Measurements from ENCODE around the gene TBC1D23.
"Not testable (repeated sequence)": the region's sequence is repeated elsewhere in the genome, so short reads cannot be mapped to it uniquely, and the experiment has no call there.

Gene TBC1D23

DNA sequence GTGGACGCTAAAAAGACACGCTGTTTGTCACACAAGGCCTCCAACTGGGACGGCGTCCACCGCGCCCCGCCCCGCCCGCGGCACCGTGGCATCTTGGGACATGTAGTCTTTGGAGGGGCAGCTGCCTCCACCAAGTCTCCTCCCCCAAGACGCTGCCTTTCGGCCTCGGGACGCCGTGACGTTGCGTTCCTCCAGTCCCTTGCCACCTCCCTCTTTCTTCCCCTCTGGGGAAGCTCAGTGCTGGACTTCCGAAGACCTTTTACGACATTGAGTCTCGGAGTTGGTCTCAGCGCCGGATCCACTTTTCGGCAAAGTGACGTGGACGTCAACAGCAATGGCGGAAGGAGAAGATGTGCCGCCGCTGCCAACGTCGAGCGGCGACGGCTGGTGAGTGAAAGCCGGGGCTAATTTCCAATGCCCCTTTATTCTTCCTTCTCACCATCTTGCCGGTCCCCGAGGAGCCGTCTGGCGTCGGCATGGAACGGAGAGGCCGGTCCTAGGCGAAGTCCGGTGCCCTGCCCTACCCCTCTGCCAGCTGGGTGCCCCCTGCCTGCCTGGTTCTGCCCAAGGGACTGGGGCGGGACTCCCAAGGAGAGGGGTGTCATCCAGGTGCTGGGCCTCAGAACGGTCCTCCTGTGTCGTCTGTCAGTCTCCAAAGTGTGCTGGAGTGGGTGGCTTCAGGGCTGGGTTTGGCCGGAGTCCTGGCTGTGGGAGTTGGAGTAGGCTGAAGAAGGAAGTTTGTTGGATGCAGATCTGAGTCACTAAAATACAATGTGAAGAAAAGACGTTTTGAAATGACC lies at the start of gene TBC1D23:
TBC1D23 (plus strand) TSS at position 308 of the 800 bp plus-strand sequence; CDS start at position 335, 27 bp downstream.
- FAIRE-seq: peak; percentile 99

- no peak for FAIRE-seq
These were observed 46.8 kb upstream of the TBC1D23 start for GRCh38 chr3:100213891-100214573.

GRCh38 chr3:100214574-100214964 lies 46.2 kb upstream of the TBC1D23 start:
- no peak for FAIRE-seq

DNA sequence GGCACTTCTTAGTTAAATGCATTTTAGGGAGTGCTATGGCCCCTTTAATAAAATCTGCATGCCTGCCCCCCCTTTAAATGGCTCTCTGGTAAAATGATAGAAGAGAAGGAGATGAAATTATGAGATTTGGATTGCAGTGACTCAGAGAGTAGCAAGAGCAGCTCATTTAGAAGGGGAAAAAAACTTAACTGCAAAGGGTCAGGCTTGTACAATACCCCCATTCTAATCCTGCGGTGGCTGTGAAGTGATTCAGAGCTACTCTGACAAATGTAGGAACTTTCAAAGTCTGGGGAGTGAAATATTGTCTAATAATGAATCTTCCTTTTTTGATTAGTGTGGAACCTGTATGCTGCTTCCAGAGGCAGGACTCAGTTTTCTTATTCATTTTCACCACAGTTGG lies 44.1 kb upstream of the TBC1D23 start:
- FAIRE-seq: no peak

- no peak for FAIRE-seq
These were observed 39.6 kb upstream of the TBC1D23 start for GRCh38 chr3:100221159-100221558.

GRCh38 chr3:100225193-100225592 lies 35.6 kb upstream of the TBC1D23 start:
- no peak for FAIRE-seq

DNA sequence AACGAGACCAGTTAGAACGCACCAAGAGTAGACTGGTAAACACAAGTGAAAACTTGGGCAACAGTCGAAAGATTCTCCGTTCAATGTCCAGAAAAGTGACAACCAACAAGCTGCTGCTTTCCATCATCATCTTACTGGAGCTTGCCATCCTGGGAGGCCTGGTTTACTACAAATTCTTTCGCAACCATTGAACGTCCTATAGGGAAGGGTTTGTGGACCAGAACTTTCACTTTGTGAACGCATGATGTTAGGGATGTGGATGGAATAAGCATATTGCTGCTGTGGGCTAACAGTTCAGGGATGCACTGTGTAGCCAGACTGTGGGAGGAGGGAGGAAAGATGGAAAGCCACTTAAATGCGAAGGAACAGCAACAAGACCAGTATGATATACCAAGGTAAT lies 34.9 kb upstream of the TBC1D23 start:
- FAIRE-seq: no peak

GRCh38 chr3:100226712-100227429 lies 33.9 kb upstream of the TBC1D23 start:
- FAIRE-seq: no peak

DNA sequence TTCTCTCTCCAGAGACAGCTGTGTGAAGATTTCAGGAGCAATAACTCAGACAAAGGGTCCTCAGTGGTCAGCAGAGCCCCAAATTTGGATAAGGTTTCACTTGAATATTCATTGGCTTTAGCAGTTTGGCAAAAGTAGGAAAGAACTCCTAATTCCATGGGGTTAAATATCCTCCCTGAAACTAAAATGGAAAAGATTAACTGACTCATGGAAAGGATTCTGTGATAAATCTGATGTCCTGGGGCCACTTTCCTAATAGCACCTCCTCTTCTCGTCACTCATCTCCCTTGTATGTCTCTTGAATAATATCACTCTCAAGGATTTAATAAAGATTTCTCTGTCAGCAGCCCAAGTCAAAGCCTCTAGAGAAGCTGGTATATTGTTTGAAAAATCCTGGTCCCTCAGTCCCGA lies 33.3 kb upstream of the TBC1D23 start:
- no peak for FAIRE-seq

GRCh38 chr3:100228247-100228646 lies 32.5 kb upstream of the TBC1D23 start:
- FAIRE-seq: no peak

- FAIRE-seq: not testable (repeated sequence)
These were observed 31.6 kb upstream of the TBC1D23 start for GRCh38 chr3:100229188-100229587.

DNA sequence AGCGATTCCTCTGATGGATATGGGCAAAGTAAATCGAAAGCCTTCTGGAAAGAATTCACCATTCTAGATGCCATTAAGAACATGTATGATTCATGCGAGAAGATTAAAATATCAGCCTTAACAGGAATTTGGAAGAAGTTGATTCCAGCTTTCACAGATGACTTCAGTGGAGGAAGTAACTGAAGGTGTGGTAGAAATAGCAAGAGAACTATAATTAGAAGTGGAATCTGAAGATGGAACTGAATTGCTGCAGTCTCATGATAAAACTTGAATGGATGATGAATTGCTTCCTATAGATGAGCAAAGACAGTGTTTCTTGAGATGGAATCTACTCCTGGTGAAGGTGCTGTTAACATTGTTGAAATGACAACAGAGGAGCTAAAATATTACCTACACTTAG lies 30.1 kb upstream of the TBC1D23 start:
- no peak for FAIRE-seq

GRCh38 chr3:100231668-100232067 lies 29.1 kb upstream of the TBC1D23 start:
- FAIRE-seq: no peak

DNA sequence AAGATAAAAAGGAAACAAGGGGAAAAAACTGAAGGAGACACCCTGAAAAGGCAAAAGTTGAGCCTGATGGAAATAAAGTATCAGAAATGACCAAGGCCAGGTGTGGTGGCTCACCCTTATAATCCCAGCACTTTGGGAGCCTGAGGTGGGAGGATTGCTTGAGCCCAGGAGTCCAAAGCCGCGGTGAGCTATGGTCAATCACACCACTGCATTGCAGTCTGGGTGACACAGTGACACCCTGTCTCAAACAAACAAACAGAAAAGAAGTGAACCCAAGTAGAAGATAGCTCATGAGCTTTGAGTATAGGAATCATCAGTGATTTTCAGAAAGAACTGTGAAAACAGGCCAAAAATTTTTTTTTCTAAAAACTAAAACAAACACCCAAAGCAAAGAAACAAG lies 26.4 kb upstream of the TBC1D23 start:
- no peak for FAIRE-seq

DNA sequence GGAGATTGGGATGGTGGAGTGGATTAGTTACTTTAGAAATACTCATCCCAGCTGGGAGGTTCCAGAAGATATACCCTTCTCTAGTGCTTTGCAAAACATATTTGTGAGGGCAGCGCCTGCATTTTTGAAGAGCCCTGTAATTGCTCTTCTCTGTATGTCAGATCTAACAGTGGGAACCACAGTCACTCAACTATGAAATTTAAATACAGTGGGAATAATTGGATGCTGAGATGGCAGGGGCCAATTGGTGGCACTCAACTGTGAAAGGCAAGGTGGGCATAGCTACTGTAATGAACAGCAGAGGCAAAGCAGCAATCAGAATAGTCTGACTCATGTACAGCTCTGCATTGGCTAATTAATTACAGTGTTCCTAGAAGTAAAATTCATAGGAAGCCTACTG lies 22.2 kb upstream of the TBC1D23 start:
- no peak for FAIRE-seq

- not testable (repeated sequence) for FAIRE-seq
These were observed 18.3 kb upstream of the TBC1D23 start for GRCh38 chr3:100242471-100242870.

GRCh38 chr3:100244264-100244663 lies 16.5 kb upstream of the TBC1D23 start:
- no peak for FAIRE-seq

- FAIRE-seq: no peak
These were observed 15.7 kb upstream of the TBC1D23 start for GRCh38 chr3:100245136-100245535.

DNA sequence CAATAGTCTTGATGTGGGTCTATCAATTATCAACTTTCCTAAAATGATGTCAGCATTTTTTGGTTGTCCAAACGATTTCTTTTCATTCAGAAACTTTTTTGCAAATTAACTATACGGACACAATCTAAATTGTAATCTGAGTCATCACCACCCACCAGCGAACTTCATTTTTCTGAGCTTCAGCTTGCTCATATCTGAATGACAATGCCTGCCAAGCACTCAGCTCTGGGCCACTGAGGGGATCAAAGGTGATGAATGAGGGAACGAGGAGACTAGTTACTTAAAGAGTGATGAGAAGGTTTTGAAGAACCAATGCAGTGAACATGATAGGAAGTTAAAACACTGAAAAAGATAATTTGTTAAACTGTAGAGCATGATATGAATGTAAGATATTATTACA lies 14.9 kb upstream of the TBC1D23 start:
- FAIRE-seq: no peak

DNA sequence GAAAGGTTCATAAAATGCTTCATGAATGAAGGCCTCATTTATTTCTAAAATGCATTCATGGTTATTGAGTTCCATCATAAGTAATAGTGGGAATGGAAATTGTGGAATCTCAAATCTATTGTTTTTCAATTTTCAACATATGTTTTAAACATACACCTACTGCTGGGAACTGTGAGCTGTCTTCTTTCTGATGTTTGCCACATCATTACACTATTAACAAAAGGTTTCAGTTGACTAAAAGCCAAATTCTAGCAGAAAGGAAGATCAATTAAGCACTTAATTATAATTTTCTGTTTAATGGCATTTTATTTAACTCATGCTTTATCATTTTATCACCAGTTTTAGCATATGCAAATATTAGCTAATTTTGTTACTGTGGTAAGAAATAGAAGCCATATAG lies 13.8 kb upstream of the TBC1D23 start:
- no peak for FAIRE-seq

DNA sequence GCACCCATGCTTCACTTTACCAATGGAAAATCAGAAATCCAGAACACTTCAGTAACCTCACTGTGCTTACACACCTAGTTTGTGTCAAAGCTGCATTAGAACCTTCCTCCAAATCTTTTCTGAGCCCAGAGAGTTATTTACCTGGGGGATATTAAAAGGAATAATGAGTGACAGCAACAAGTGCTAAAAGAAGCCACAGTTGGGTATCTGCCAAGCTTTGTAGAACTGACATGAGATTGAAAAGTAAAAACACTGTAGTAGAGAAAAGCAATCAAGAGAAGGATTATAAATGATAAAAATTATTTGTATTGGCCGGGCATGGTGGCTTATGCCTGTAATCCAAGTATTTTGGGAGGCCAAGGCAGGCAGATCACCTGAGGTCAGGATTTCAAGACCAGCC lies 8.8 kb upstream of the TBC1D23 start:
- no peak for FAIRE-seq

DNA sequence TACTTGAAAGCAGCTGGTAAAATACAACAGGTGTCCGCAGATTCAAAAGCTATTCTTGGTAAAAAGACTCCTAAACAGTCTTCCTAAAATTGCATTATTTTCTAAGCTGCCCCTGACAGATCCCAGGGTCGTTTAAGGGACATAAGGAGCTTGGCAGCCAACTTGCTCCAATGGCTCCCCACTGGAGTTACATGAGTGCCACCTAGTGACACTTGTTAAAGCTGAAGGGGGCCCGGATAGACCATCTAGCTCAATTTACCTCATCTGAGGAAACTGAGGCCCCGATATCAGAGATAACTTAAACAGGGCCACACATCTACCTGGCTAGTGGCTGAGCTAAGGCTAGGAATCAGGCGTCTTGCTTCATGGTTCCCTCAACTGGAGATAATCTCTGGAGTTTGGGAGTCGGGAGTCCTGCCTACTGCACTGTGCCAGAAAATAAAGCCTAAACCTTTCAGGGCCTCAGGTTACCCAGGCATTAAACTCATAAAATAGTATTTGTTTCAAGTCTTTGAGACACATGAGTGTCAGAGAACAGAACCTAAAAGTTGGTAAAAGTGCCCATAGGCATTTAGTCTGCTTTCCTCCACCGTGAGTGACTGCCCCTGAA lies 6.5 kb upstream of the TBC1D23 start:
- no peak for FAIRE-seq

GRCh38 chr3:100256731-100257151 lies 4.1 kb upstream of the TBC1D23 start:
- no peak for FAIRE-seq
